Right lobe of liver (tissue), 4 donors: ENCODE data around the gene PPP4R3A.

ENCODE experiments used
- CTCF ChIP-seq, 4 donors: fragments of 200-600 bp in 3 of 4; fragments of 450-650 bp in 1 of 4; IDR thresholded peaks; one replicate each; pipeline versions ENCODE4 v1.5.1 to v1.8.0; 2016 to 2022; ENCODE audit warnings: antibody characterized with exemption in 4 of 4, mild to moderate bottlenecking in 2 of 4
- POLR2A ChIP-seq: fragments of 450-650 bp; IDR thresholded peaks from one replicate; pipeline ENCODE4 v1.6.1; 2017; ENCODE audit warnings: antibody characterized with exemption, mild to moderate bottlenecking
- donor health status: DM: no; HTN: no; CAD: no.
- donor health status: DM: no; HTN: no; CAD: no.
- donor health status: DM: no; HTN: yes; CAD: no.

GRCh38 chr14:91414475-91414833, 95.7 kb downstream of the PPP4R3A start:
- TF ChIP-seq CTCF (IDR thresholded peaks at IDR 0.05) (no peak), POLR2A (no peak)
